GM08714 (cell line): ENCODE measurements around the gene UNC93B1.

Experiments used
- H3K4me3 ChIP-seq: fragments of 200-500 bp; sonication (Bioruptor generic); 2 replicates; pipeline ENCODE4 v1.5.1; 2014; ENCODE audit warnings: mild to moderate bottlenecking, low read length, inconsistent platforms
- ZNF274 ChIP-seq: IDR thresholded peaks from 2 replicates; pipeline ENCODE4 v1.6.1; 2012; ENCODE audit warnings: mild to moderate bottlenecking, low read depth, low read length

UNC93B1 gene

GRCh38 chr11:68036141-68036716 is 32.3 kb upstream of the UNC93B1 start:
- no peak overlapping the region for H3K4me3 ChIP-seq
- TF ChIP-seq ZNF274 = no peak

- no peak overlapping the region for H3K4me3 ChIP-seq
- TF ChIP-seq ZNF274 = no peak
Observed at GRCh38 chr11:68035266-68035876, 31.5 kb upstream of the UNC93B1 start.

GRCh38 chr11:68033708-68034045 is 29.8 kb upstream of the UNC93B1 start:
- no peak for TF ChIP-seq ZNF274
- no peak overlapping the region for H3K4me3 ChIP-seq

GRCh38 chr11:68032997-68033707 is 29.3 kb upstream of the UNC93B1 start:
- no peak overlapping the region for H3K4me3 ChIP-seq
- TF ChIP-seq ZNF274 = no peak

GRCh38 chr11:68032003-68032402 is 28.1 kb upstream of the UNC93B1 start:
- no peak overlapping the region; the same call in 1 of the 2 replicates for H3K4me3 ChIP-seq
- no peak for TF ChIP-seq ZNF274

- TF ChIP-seq ZNF274 = no peak
- H3K4me3 ChIP-seq = peak overlapping the region; percentile 79
Observed at GRCh38 chr11:68031144-68031464, 27.2 kb upstream of the UNC93B1 start.

- no peak for TF ChIP-seq ZNF274
- peak within 1 kb of the TSS; percentile 79 for H3K4me3 ChIP-seq
Observed at GRCh38 chr11:68030318-68031143, 26.6 kb upstream of the UNC93B1 start, which contains the start of gene NDUFS8. NDUFS8 (plus strand) TSS chr11:68030681; CDS start chr11:68032152, 1,471 bp downstream.

GRCh38 chr11:68028802-68029545 is 25.1 kb upstream of the UNC93B1 start:
- no peak overlapping the region for H3K4me3 ChIP-seq
- TF ChIP-seq ZNF274 = no peak

- TF ChIP-seq ZNF274 = no peak
- no peak overlapping the region for H3K4me3 ChIP-seq
Observed at GRCh38 chr11:68027667-68028066, 23.8 kb upstream of the UNC93B1 start.

- no peak for TF ChIP-seq ZNF274
- H3K4me3 ChIP-seq = no peak overlapping the region
Observed at GRCh38 chr11:68026391-68027105, 22.7 kb upstream of the UNC93B1 start.

GRCh38 chr11:68025047-68025446 is 21.1 kb upstream of the UNC93B1 start:
- TF ChIP-seq ZNF274 = no peak

GRCh38 chr11:68024508-68024907 is 20.6 kb upstream of the UNC93B1 start:
- no peak overlapping the region for H3K4me3 ChIP-seq
- no peak for TF ChIP-seq ZNF274

More at GRCh38 chr11:68025047-68025446, 21.1 kb upstream of the UNC93B1 start:
- H3K4me3 ChIP-seq = no peak overlapping the region

- H3K4me3 ChIP-seq = no peak overlapping the region
- TF ChIP-seq ZNF274 = no peak
Observed at GRCh38 chr11:68022531-68022930, 18.6 kb upstream of the UNC93B1 start.
